GM12878 (cell line): ENCODE measurements around the gene SENP1. TPM values are rescaled to one million over a fixed set of nuclear protein-coding genes. Genes with fewer than 3 reads are reported as not detected.

Experiments
- ATAC-seq: fragments of 200-7000 bp; cut with Tn5 transposase; 3 replicates; pipeline ENCODE4 v1.9.1; 2020; ENCODE audit warnings: mild to moderate bottlenecking, moderate library complexity
- BruUV-seq: library from RNA; stranded (reverse); fragments of 400-500 nt; replicated peaks from 2 replicates; lab custom pipeline; 2021; lab: Mats Ljungman, UMichigan
- CTCF ChIA-PET: fragments of 300-600 bp; sonication (Branson Sonifier 250); formaldehyde crosslinking; extraction: SDS; loops from one replicate; lab custom pipeline; 2021; ENCODE audit warnings: inconsistent platforms; lab: Yijun Ruan, JAX
- POLR2A ChIA-PET: fragments of 350-600 bp; formaldehyde crosslinking; extraction: SDS; loops from one replicate; lab custom pipeline; 2021; ENCODE audit warnings: inconsistent platforms; lab: Charles Lee
- RAD21 ChIA-PET: fragments of 300-600 bp; sonication (Branson Sonifier 250); formaldehyde crosslinking; loops from one replicate; lab custom pipeline; 2023; ENCODE audit warnings: antibody characterized with exemption; ENCODE audit not compliant: unreplicated experiment; lab: Charles Lee
- SMC1A ChIA-PET: fragments of 300-600 bp; sonication (Branson Sonifier 250); formaldehyde crosslinking; loops from one replicate; lab custom pipeline; 2023; ENCODE audit not compliant: unreplicated experiment, uncharacterized antibody; lab: Charles Lee
- DNase-seq: peaks from one replicate; pipeline ENCODE4 v3.0.0-alpha.2; 2011; ENCODE audit warnings: low read depth, low spot score
- FAIRE-seq: peaks from 3 replicates; lab custom pipeline; 2011; peaks lifted over from hg19 to GRCh38; lab: Jason Lieb, UNC
- H2AFZ ChIP-seq: 2 replicates; pipeline ENCODE4 v1.6.0; 2011; ENCODE audit warnings: low read depth, low read length, control low read depth; ENCODE audit not compliant: control insufficient read depth
- H3K27ac ChIP-seq: 2 replicates; pipeline ENCODE4 v1.5.1; 2011; ENCODE audit warnings: control low read depth; ENCODE audit not compliant: control insufficient read depth, insufficient read depth
- H3K27me3 ChIP-seq, 2 experiments: replicated peaks in 1 of 2; 2 replicates each; pipeline versions ENCODE4 v1.6.0 to v1.6.1; 2011; ENCODE audit warnings: low read length in 1 of 2; ENCODE audit not compliant: control insufficient read depth in 2 of 2, insufficient read depth in 2 of 2
- H3K36me3 ChIP-seq, 2 experiments: 2 replicates each; pipeline ENCODE4 v1.5.1; 2011; ENCODE audit warnings: low read length in 1 of 2; ENCODE audit not compliant: control insufficient read depth in 2 of 2, insufficient read depth in 2 of 2
- H3K4me1 ChIP-seq: 2 replicates; pipeline ENCODE4 v1.6.1; 2011; ENCODE audit warnings: mild to moderate bottlenecking, low read length, moderate library complexity, mixed read lengths; ENCODE audit not compliant: control insufficient read depth, insufficient read depth
- H3K4me2 ChIP-seq: 2 replicates; pipeline ENCODE4 v1.6.0; 2011; ENCODE audit warnings: control low read depth; ENCODE audit not compliant: control insufficient read depth, insufficient read depth
- H3K4me3 ChIP-seq: fragments of 200-600 bp; sonication (generic); 2 replicates; pipeline ENCODE4 v1.5.1; 2016
- H3K79me2 ChIP-seq: 2 replicates; pipeline ENCODE4 v1.6.0; 2011; ENCODE audit warnings: low read length; ENCODE audit not compliant: control insufficient read depth, insufficient read depth
- H3K9ac ChIP-seq: 2 replicates; pipeline ENCODE4 v1.8.0; 2011; ENCODE audit warnings: low read length, control low read depth, mixed read lengths; ENCODE audit not compliant: control insufficient read depth, insufficient read depth
- H3K9me3 ChIP-seq: replicated peaks from 3 replicates; pipeline ENCODE4 v1.5.1; 2011; ENCODE audit warnings: mild to moderate bottlenecking, low read length; ENCODE audit not compliant: control insufficient read depth, insufficient read depth
- H4K20me1 ChIP-seq: 2 replicates; pipeline ENCODE4 v1.6.0; 2011; ENCODE audit not compliant: control insufficient read depth, insufficient read depth
- BACH1 ChIP-seq: fragments of 450-650 bp; IDR thresholded peaks from 2 replicates; pipeline ENCODE4 v1.6.1; 2017; ENCODE audit warnings: mild to moderate bottlenecking, borderline replicate concordance
- JUNB ChIP-seq: IDR thresholded peaks from 2 replicates; pipeline ENCODE4 v1.6.1; 2016; ENCODE audit warnings: antibody characterized with exemption, mild to moderate bottlenecking
- KAT2A ChIP-seq: conservative IDR thresholded peaks from 2 replicates; pipeline ENCODE4 v1.6.1; 2011; ENCODE audit warnings: low read depth, low read length; ENCODE audit not compliant: control insufficient read depth
- PAX8 ChIP-seq: fragments of 450-650 bp; IDR thresholded peaks from 2 replicates; pipeline ENCODE4 v1.6.1; 2017; ENCODE audit warnings: mild to moderate bottlenecking, moderate library complexity
- SIN3A ChIP-seq: IDR thresholded peaks from 2 replicates; pipeline ENCODE4 v1.6.1; 2012; ENCODE audit warnings: low read depth, low read length, improper control_type of control experiment
- STAT1 ChIP-seq: fragments of 450-650 bp; conservative IDR thresholded peaks from 2 replicates; pipeline ENCODE4 v1.6.1; 2014; ENCODE audit warnings: antibody characterized with exemption, mild to moderate bottlenecking
- STAT3 ChIP-seq: IDR thresholded peaks from 2 replicates; pipeline ENCODE4 v1.6.1; 2011; ENCODE audit warnings: low read depth, low read length, improper control_type of control experiment
- TAF1 ChIP-seq: IDR thresholded peaks from 2 replicates; pipeline ENCODE4 v1.6.1; 2011; ENCODE audit warnings: mild to moderate bottlenecking, low read depth, low read length, borderline replicate concordance
- TBL1XR1 ChIP-seq: IDR thresholded peaks from 2 replicates; pipeline ENCODE4 v1.6.1; 2012; ENCODE audit warnings: low read depth, low read length, improper control_type of control experiment
- TCF7 ChIP-seq: IDR thresholded peaks from 2 replicates; pipeline ENCODE4 v1.6.1; 2014; ENCODE audit warnings: antibody characterized with exemption, borderline replicate concordance
- ZNF24 ChIP-seq: fragments of 450-650 bp; IDR thresholded peaks from 2 replicates; pipeline ENCODE4 v1.6.1; 2017; ENCODE audit warnings: antibody characterized with exemption, mild to moderate bottlenecking
- whole genome bisulfite sequencing: methylation state at CpG from one replicate; pipeline ENCODE4 v1.1.6; 2016; ENCODE audit warnings: low lambda C conversion rate; ENCODE audit not compliant: insufficient replicate concordance, insufficient coverage; ENCODE audit errors: missing lambda C conversion rate; 5-methylcytosine and 5-hydroxymethylcytosine counted together
- in situ Hi-C: fragments of 300-500 bp; cut with MboI; formaldehyde crosslinking; loops from 9 replicates; pipeline ENCODE4 v1.14.3; 2018; ENCODE audit warnings: mixed read lengths
- intact Hi-C: fragments of 100-400 bp; cut with micrococcal nuclease; formaldehyde crosslinking; loops from one replicate; pipeline ENCODE4 v1.14.2; 2022; ENCODE audit not compliant: unreplicated experiment
- polyA plus RNA-seq, 11 experiments: library from polyadenylated mRNA; depleted of rRNA in 4 of 11; unstranded in 6 of 11; stranded (reverse) in 5 of 11; fragments of >200 nt; fragmentation: Nextera tagmentation in 4 of 11; fragmentation: Illumina TruSeq in 1 of 11; extraction: Ambion mirVana in 4 of 11; extraction: Trizol in 1 of 11; gene quantifications; 1 replicate in 1 of 11; 2 replicates in 10 of 11; pipeline versions ENCODE4 v1.2.1 to v1.2.3, GENCODE V29; 2011 to 2016; ENCODE audit warnings: inconsistent platforms in 2 of 11, missing spikeins in 2 of 11, low read depth in 1 of 11
- total RNA-seq, 4 experiments: library from RNA; depleted of rRNA in 3 of 4; stranded (reverse); fragments of >200 nt in 3 of 4; fragmentation: Illumina TruSeq in 1 of 4; extraction: Trizol in 1 of 4; gene quantifications; 2 replicates each; pipeline versions ENCODE4 v1.2.1 to v1.2.3, GENCODE V29; 2013 to 2021
- TF ChIP-seq, protein P1 (sequence below): fragments of 450-650 bp; IDR thresholded peaks from 2 replicates; pipeline ENCODE4 v1.6.1; 2016; ENCODE audit warnings: mild to moderate bottlenecking
- TF ChIP-seq, protein P2 (sequence below): IDR thresholded peaks from 2 replicates; pipeline ENCODE4 v1.6.1; 2011; ENCODE audit warnings: borderline replicate concordance, low read depth, mild to moderate bottlenecking, moderate library complexity, mixed read lengths, low read length; ENCODE audit not compliant: insufficient read depth; ENCODE audit errors: extremely low read length

Gene SENP1
- total and polyA plus RNA-seq, 10 of the 15 experiments (the other 5 are each of a cell fraction or from before 2014, with no cell fraction given): 8.1 to 52.4 (median 26.1) TPM

DNA sequence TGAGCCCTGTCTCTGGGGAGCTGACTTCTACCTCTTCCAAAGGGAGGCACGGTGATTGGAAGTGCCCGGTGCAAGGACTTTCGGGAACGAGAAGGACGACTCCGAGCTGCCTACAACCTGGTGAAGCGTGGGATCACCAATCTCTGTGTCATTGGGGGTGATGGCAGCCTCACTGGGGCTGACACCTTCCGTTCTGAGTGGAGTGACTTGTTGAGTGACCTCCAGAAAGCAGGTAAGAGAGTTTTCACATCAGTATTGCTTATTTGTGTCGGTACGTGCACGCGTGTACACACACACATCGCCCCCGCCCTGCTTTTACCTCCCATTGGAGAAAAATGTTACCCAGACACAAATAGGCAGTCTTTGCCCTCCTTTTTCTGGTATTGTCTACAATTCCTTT lies 26.9 kb upstream of the SENP1 start:
- Histone ChIP-seq H3K4me2 (no peak overlapping the region), H3K9me3 (no peaks in the 10 kb centered on the region), H2AFZ (no peak overlapping the region), H3K9ac (no peak overlapping the region), H3K4me1 (no peaks in the 10 kb centered on the region), H3K4me3 (no peak overlapping the region), H3K79me2 (no peaks in the 10 kb centered on the region; the same call in 1 of the 2 replicates), H3K27me3 (no peaks in the 10 kb centered on the region), H3K36me3 (peaks cover 17 to 43% of the 10 kb centered on the region in 2 experiments), H4K20me1 (no peaks in the 10 kb centered on the region), H3K27ac (no peak overlapping the region)
- FAIRE-seq (no peak), DNase-seq (no peak), ATAC-seq (no peak)
- intact Hi-C loops (no loop called here), in situ Hi-C loops (no loop called here)
- TF ChIP-seq TCF7: no peak
- TF ChIP-seq BACH1: no peak
- TF ChIP-seq PAX8: no peak
- no peak for TF ChIP-seq SIN3A
- TF ChIP-seq TAF1: no peak
- TF ChIP-seq, protein P1, sequence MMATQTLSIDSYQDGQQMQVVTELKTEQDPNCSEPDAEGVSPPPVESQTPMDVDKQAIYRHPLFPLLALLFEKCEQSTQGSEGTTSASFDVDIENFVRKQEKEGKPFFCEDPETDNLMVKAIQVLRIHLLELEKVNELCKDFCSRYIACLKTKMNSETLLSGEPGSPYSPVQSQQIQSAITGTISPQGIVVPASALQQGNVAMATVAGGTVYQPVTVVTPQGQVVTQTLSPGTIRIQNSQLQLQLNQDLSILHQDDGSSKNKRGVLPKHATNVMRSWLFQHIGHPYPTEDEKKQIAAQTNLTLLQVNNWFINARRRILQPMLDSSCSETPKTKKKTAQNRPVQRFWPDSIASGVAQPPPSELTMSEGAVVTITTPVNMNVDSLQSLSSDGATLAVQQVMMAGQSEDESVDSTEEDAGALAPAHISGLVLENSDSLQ: no peak
- TF ChIP-seq JUNB: no peak
- TF ChIP-seq STAT3: no peak
- TF ChIP-seq, protein P2, sequence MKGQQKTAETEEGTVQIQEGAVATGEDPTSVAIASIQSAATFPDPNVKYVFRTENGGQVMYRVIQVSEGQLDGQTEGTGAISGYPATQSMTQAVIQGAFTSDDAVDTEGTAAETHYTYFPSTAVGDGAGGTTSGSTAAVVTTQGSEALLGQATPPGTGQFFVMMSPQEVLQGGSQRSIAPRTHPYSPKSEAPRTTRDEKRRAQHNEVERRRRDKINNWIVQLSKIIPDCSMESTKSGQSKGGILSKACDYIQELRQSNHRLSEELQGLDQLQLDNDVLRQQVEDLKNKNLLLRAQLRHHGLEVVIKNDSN: no peak
- TF ChIP-seq STAT1: no peak
- TF ChIP-seq KAT2A: no peak
- no peak for TF ChIP-seq ZNF24
- no peak for TF ChIP-seq TBL1XR1
- WGBS: 97% methylated on average over 14 of the region's 14 CpGs
- ChIA-PET CTCF (no interaction called here), SMC1A (no interaction called here), RAD21 (no interaction called here), POLR2A (no interaction called here)
- no TSS peak for BruUV-seq
